VCaP (cell line): ENCODE data around the gene BRI3BP.

ENCODE experiments used
- H3K27ac ChIP-seq: fragments of 450-650 bp; 2 replicates; pipeline ENCODE4 v1.5.1; 2017
- TF ChIP-seq, protein P1 (sequence below): fragments of 450-650 bp; conservative IDR thresholded peaks from 2 replicates; pipeline ENCODE4 v1.5.1; 2017; ENCODE audit warnings: mild to moderate bottlenecking, moderate library complexity

BRI3BP gene

DNA sequence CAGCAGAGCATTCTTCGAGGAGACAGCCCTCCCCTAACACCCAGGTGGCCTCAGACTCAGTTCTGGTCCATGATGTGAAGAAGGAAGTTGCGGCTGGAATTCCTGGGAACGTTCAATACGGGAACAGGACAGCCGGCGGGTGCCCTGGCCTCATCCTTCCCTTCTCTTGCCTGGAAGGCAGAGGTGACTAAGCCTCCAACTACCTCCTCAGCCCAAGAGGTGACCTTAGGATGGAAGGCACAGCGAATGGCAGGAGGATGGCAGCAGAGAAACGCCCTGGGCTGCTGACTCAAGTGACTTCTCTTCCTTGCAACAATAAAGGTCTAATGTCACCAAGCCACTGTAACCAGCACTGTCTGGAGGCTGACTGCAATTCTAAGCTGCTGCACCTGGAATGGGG is 40.6 kb upstream of the BRI3BP start:
- TF ChIP-seq, protein P1, sequence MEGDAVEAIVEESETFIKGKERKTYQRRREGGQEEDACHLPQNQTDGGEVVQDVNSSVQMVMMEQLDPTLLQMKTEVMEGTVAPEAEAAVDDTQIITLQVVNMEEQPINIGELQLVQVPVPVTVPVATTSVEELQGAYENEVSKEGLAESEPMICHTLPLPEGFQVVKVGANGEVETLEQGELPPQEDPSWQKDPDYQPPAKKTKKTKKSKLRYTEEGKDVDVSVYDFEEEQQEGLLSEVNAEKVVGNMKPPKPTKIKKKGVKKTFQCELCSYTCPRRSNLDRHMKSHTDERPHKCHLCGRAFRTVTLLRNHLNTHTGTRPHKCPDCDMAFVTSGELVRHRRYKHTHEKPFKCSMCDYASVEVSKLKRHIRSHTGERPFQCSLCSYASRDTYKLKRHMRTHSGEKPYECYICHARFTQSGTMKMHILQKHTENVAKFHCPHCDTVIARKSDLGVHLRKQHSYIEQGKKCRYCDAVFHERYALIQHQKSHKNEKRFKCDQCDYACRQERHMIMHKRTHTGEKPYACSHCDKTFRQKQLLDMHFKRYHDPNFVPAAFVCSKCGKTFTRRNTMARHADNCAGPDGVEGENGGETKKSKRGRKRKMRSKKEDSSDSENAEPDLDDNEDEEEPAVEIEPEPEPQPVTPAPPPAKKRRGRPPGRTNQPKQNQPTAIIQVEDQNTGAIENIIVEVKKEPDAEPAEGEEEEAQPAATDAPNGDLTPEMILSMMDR = no peak
- no peak overlapping the region for H3K27ac ChIP-seq

DNA sequence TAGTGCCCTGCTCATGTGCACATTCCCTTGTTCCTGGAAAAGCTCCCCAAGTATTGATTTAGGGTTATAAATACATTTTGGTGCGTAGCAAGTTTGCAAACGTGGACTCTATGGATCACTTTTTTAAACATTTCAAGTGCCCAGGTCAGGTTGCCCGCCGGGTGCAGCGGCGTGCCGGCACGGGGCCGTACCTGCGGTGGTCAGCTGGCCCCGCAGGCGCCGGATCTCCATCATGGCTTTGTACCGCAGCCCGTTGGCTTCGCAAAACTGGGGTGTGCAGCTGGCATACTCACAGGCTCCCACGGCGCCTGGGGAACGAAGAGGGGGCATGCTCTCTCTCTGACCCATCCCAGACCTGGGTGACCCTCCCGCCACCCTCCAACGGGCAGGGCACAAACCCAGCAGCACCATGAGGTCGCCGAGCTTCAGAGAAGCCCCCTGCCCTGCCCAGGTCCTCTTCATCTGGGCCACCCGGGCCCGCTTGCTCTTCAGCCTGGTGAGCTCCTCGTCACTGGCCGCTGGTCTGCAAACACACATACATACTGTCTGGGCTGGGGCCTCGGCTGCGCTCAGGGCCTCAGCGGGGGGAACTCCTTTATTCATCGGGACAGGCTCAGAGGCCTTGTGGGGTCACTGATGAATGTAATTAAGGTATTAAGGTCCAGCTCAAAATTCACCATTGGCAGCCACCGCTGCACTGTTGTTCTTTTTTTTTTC is 39.6 kb upstream of the BRI3BP start:
- TF ChIP-seq, protein P1 = no peak
- no peak overlapping the region for H3K27ac ChIP-seq

DNA sequence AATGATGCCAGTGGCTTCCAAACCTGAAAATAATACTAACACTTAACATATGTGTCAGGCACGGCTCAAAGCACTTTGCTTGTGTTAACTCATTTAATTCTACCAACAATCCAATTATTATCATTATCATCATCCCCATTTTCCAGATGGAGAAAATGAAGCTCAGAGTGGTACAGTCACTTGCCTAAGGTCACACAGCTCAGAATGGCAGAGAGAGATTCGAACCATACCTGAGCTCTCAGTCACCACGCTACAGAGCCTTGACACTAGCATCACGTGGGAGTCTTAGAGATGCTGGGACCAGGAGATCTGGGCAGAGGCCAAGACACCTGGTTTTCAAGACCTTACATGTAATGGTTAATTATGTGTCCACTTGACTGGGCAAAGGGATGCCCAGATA is 38.7 kb upstream of the BRI3BP start:
- TF ChIP-seq, protein P1 = no peak
- no peak overlapping the region for H3K27ac ChIP-seq

DNA sequence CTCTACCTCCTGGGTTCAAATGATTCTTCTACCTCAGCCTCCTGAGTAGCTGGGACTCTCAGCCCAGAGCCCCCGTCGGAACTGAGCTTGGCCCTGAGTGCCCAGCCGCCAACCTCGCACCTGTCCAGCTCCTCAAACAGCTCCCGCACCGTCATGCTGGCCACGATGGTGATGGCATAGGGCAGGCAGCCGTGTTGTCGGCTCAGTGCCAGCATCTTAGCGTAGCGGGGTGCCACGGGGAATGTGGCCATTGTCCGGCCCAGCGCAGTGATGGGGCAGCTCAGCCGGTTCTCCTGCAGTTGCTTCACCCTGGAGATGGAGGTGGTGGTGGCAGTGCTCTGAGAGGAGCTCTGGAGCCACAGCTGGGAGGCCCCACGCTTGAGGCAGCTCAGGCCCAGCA is 36.9 kb upstream of the BRI3BP start:
- H3K27ac ChIP-seq = no peak overlapping the region
- TF ChIP-seq, protein P1 = no peak

DNA sequence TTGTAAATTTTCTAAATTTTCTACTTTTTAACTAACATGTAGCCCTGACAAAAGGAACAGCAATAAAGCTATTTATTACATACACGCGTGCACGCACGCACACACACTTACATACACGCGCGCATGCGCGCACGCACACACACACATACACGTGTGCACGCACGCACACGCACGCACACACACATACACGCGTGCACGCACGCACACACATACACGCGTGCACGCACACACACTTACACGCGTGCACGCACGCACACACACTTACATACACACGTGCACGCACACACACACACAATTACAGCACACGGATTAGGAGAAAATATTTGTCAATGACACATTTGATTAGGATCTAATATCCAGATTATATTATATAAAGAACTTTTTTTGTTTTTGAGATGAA is 32.4 kb upstream of the BRI3BP start:
- TF ChIP-seq, protein P1 = no peak

DNA sequence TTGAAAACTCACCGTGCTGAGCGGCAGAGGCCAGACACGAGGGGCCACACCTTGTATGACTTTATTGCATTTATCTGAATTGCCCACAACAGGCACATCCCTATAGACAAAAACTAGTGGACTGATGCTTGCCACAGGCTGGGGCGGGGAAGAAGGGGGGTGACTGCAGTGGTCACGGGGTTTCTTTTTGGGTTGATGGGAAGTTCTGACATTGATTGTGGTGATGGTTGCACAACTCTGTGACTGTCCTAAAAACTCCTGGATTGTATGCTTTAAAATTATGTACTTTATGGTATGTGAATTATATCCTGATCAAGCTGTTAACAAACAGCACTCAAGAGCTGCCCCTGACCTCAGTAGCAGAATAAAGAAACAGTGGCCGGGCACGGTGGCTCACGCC is 30.2 kb upstream of the BRI3BP start:
- TF ChIP-seq, protein P1 = no peak
- H3K27ac ChIP-seq = no peak overlapping the region

More for the DNA sequence above, 32.4 kb upstream of the BRI3BP start:
- H3K27ac ChIP-seq = no peak overlapping the region

DNA sequence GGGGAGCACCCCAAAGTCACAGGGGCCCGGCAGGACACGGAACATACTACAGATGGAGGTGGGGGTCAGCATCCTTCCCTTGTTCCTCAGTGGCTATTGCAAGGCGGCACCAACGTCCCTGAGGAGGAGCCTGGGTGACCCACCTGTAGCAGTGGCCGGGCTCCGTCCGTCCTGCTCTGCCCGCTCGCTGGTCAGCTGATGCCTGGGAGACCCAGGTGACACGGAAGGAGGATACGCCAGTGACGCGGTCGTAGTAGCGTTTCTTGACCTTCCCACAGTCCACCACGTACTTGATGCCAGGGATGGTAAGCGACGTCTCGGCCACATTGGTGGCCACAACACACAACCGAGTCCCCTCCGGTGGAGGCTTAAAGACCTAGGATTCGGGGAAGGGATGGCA is 29.2 kb upstream of the BRI3BP start:
- H3K27ac ChIP-seq = no peak overlapping the region
- TF ChIP-seq, protein P1 = no peak
